Mucosa of gallbladder (tissue), 1 donor: Measurements from ENCODE around the gene SPNS2. TPM values are rescaled to one million over a fixed set of nuclear protein-coding genes. Genes with fewer than 3 reads are reported as not detected.

Experiments used
- DNase-seq: peaks from one replicate; pipeline ENCODE4 v3.0.0-alpha.2; 2020; ENCODE audit warnings: low spot score
- total RNA-seq: library from RNA; stranded (reverse); gene quantifications from one replicate; pipeline ENCODE4 v1.2.1, GENCODE V29; 2021
- donor health status: DM: no; HTN: no; CAD: no.

SPNS2 gene
- total RNA-seq, 1 donor from 2014 or later: 158 TPM

DNA sequence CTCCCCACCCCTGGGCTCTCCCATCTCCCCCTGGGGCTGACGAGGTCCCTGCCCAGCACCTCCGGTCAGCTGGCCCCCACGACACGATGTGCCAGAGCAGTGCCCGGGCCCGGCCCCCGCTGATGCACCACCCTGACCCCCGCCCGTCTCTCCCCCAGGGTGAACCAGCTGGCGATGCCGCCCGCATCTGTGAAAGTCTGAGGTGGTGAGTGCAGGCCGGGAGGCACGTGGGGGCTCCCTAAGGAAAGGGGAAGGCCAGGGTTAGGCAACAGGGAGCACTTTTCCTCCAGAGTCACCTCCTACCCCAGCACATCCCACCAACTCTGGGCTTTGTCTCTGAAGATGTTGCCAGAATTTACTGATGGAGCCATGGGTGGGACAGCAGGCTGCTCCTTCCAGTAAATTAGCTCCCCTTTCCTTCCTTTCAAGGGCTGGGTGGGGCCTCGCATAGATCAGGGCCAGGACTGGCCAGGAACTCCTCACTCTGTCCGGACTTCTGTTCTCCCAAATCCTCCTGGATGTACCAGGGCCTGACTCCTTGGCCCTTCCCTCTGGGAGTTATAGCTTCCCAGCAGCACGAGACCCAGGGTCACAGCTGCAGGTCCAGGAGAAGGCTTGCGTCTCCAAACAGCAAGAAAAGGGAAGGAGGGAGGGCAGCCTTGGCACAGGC lies 38.2 kb downstream of the SPNS2 start:
- no peak for DNase-seq

GRCh38 chr17:4537451-4538235 lies 39.0 kb downstream of the SPNS2 start:
- no peak for DNase-seq

DNA sequence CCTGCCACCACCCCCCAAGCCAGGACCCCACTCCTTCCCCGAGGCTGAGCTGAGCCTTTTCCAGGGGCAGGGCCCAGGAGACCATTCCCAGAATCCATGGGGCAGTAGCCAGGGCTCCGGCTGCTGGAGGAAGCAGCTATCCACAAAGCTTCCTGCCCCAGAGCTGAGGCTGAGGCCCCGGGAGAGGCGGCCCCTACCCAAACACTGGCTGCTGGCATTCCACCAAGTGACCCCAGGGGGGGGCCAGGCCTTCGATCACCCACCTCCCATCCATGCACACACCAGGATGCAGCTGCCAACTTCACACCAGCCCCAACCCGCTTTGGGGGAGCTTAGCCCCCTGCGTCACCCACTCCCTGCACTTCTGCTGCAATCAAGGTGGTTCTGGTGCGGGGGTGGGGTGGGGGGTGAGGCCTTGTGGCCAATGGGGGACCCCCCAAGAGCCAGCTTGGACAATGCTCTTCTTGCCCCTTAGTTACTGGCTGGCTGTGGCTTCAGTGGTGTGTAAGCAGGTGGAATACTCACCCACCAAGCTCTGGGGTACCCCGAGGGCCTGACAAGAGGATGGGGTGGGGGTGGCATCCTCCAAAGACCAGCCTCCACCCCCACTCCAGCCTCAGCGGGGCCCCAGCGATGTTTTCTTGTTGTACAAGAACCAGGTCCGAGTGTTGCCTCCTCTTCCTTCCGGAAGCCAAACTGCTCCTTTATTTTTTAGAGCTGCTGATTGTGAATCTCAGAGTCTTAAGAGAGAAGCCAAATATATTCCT lies 39.7 kb downstream of the SPNS2 start:
- DNase-seq: no peak

DNA sequence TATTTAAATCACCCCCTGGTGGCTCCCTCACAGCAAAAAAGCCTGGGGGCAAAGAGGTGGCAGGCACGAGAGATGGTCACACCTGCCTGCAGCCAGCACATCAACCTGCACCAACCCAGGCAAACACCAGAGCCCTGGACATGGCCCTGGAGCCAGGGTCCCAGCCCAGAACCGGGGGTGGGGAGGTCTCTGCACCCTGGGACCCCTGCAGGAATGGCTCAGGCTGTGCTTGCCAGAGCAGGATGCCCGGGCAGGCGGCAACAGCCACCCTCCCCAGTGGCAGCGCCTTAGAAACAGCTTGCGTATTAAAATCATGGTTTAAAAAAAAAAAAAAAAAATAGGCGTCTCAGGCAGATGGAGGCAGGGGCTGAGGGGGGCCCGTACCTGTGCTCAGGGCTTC lies 40.3 kb downstream of the SPNS2 start:
- DNase-seq: no peak

DNA sequence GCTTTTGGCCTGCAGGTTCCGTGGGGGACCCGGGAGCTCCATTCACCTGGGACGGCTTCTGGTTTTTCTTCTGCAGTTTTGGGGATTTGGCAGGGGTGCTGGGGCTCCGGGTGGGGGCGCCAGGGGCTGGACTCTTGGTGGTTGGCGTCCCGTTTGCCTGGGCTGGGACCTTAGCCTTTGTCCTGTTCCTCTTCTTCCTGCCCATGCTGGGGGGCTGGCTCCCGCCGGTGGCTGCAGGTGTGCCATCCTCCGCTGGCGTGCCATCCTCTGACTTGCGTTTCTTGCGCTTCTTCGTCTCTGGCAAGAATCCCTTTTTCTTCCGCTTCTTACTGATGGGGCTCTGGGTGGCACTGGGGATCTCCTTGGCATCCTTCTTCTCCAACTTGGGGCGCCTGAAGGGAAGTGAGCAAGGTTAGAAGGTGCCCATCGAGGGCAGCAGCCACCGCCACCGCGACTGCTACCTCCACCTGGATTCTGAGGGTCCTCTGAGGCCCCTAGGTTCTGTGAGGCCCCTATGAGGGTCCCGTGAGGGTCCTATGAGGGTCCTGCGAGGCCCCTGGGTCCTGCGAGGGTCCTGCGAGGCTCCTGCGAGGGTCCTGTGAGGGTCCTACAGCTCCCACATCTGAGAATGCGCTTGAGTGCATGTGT lies 41.0 kb downstream of the SPNS2 start:
- DNase-seq: no peak

DNA sequence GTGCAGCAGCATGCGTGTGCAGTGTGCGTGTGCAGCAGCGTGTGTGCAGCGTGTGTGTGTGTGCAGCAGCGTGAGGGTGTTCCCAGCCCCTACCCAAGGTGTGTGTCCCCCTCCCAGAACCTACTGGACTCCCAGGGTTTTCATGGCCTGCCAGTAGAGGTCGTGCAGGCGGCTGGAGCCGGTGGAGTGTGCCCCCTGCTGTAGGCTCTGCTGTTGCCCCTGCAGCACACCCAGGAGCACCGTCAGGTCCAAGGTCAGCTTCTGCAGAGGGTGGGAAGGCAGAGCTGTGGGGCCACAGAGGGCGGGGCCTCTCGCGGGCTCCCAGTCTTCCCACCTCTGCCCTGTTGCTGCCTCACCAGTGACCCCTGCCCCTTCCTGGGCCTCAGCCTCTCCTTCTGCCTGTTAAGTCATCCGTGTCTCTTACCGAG lies 41.6 kb downstream of the SPNS2 start:
- no peak for DNase-seq

GRCh38 chr17:4540687-4541327 lies 42.1 kb downstream of the SPNS2 start:
- no peak for DNase-seq

- DNase-seq: no peak
These were observed 42.8 kb downstream of the SPNS2 start for GRCh38 chr17:4541328-4542002.

DNA sequence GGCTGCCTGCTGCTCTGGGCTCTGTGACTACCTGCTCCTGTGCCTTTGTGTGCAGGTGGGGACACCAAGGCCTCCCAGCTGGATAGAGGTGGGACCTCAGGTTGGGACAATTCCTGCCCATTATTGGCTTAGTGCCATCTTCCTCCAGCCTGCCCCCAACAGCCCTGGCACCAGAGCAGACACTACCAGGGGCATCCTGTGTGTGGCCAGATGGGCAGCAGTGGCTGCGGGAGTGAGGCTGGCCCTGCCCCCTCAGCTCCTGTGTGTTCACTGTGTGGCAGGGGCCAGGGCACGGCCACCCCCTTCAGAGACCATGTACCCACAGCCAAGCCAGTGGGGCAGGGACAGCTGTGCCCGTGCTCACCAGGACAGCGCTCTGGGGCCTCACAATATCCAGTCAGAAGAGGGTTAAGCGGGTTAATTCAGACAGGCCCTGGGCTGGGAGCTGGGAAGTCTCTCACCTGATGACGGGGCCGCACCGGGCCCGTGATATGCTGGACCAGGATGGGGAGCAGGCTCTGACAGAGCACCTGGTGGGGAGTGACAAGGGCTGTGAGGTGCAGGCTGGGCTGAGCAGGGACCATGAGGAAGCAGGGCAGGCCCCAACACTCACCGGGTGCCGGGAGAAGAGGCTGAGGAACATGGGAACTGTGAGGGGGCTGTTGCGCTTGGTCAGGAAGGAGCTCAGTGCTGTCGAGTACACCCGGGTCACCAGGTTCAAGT lies 43.5 kb downstream of the SPNS2 start:
- DNase-seq: no peak

DNA sequence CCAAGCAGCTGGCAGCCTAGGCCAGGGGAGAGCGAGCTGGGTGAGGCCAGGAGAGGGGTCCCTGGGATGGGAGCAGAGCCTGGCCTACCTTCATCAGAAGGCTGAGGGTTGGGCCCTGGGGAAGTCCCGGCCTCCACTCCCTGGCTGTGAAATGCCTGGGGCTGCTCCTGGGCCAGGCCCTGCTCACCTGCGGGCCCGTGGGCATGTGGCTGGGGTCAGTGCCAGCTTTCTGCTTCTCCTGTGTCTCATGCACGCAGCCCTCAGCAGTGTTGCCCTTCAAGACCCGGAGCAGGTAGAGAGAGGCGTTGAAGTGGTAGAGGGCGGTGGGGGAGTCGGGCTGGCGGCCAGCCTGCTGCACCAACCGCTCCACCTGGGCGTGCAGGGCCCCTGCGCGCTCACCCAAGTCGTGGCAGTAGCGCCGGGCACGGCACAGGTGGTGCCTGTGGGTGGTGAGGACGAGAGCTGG lies 44.1 kb downstream of the SPNS2 start:
- DNase-seq: no peak

DNA sequence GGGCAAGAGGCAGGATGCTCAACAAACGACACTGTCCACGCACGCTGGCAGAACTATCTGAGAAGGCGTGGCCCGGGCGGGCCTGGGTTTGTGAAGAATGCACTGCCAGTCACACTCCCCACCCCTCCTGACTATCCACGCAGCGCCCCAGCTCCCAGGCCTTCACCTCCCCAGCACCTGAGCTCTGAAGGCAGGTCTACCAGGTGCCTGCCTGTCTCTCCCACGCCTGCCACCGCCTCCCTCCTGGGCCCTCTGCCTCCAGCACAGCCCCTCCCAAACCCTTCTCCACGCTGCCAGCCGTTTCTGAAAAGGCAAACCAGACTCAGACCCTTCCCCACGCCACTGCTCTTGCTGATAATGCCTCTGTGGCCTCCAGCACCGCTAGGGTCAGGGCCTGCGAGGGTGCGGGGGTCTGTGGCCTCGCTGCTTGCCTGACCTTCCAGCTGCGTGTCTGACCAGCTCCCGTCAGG lies 44.9 kb downstream of the SPNS2 start:
- DNase-seq: no peak

DNA sequence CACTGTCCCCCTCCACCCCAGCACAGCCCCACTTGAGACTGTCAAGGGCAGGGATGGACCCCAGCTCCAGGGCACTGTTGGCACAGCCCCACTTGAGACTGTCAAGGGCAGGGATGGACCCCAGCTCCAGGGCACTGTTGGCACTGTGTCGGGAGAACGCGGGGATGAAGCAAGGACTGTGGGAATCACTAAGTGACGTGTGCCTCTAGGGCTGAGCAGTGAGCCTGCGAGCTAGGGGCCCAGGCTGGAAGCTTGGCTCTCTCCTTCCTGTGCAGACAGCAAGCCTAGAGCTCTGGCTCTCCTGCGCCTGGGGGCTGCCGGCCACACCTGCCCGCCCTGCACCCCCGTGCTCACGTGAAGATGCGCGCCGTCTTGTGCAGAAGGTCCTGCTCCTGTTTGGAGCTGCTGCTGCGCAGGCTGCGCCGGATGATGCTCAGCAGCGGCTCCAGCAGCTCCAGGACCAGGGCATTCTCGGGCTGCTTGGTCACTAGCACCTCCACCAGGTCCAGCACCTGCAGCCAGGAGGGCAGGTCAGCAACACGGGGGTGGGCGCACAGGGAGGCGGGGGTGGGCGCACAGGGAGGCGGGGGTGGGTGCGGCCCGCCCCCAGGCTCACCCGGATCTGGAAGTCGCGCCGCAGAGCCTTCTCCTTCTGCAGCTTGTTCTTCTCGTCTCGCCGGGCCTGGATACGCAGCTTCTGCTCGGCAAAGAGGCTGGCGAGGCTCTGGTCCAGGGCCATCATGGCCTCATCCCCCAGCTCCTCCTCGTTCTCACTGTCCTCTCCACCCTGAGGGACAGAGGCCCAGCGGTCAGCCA lies 45.7 kb downstream of the SPNS2 start:
- no peak for DNase-seq

GRCh38 chr17:4544951-4545216 lies 46.2 kb downstream of the SPNS2 start:
- no peak for DNase-seq

DNA sequence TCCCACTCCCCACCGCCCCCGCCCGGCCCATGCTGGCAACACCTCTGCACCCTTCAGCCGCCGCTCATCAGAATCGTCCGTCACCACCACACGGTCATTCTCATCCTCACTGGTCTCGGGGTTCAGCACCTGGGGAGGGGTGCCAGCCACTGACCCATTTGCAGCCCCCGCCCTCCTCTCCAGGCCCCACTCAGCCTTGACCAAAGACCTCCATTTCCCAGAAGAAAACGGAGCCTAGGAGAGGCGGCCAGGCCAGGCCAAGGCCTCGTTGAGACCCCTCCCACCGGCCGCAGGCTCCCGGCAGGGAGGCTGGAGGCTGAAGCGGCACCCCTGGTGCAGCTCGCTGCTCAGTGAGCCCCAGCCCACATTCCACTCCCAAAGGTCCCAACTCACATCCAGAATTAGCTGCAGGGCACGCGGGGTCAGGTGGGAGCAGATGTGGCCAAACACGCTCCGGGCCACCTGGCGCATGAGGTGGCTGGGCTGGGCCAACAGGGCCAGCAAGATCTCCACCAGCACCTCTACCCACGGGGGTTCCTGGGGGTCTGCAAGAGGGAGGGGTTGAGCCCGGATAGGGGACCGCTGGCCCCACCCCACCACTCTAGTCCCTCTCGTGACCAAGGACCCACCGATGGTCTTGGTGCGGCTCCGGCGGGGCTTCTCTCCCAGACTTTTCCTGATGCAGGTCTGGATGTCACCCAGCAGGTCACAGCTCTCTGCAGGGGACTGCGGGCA lies 46.7 kb downstream of the SPNS2 start:
- DNase-seq: no peak

- DNase-seq: no peak
These were observed 48.6 kb downstream of the SPNS2 start for GRCh38 chr17:4547118-4547906.

DNA sequence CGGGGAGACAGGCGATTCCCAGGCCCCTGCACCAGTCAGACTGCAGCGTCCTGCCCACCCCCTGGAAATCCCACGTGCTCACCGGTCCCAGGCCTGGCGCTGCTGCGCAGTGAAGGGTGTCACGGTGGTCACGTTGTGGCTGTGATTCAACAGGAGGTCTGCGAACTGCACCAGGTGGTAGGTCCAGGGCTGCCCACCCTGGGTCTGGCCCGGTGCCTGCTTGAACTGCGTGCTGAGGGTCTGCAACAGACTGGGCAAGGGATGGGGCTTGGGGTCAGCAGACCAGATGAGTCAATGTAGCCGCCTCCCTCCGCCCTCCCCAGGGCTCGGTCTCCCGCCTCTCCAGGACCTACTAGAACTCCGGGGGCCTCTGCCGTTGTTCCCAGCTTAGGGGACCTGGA lies 49.4 kb downstream of the SPNS2 start:
- no peak for DNase-seq

- DNase-seq: no peak
These were observed 50.2 kb downstream of the SPNS2 start for GRCh38 chr17:4548721-4549531.
